ENCODE measurements around the gene ARHGAP31.
"Not testable (repeated sequence)": the region's sequence is repeated elsewhere in the genome, so short reads cannot be mapped to it uniquely, and the experiment has no call there.

Gene ARHGAP31

GRCh38 chr3:119318876-119319275 is 24.7 kb downstream of the ARHGAP31 start:
- Histone ChIP-seq H3K27me3 (ENCODE audit: insufficient read depth, poor library complexity, severe bottlenecking) (no peaks in the 10 kb centered on the region), H3K4me3 (replicated peaks; ENCODE audit: insufficient read depth, low read length) (no peak overlapping the region), H3K27ac (replicated peaks) (no peak overlapping the region)
- no peak for DNase-seq (ENCODE audit: low read depth in 1 of 2, low spot score in 1 of 2)
- no peak for TF ChIP-seq CTCF (IDR thresholded peaks at IDR 0.05; ENCODE audit: insufficient read depth, low read length)
- no peak for TF ChIP-seq POLR2AphosphoS5 (IDR thresholded peaks at IDR 0.05; ENCODE audit: low read depth)
- TF ChIP-seq SPI1 (IDR thresholded peaks at IDR 0.05; ENCODE audit: borderline replicate concordance, low read depth) = no peak
- TF ChIP-seq GABPA (IDR thresholded peaks at IDR 0.05; ENCODE audit: low read depth) = no peak
- no peak for TF ChIP-seq REST (IDR thresholded peaks at IDR 0.05; ENCODE audit: insufficient replicate concordance, low read depth)

GRCh38 chr3:119319311-119319710 is 25.1 kb downstream of the ARHGAP31 start:
- Histone ChIP-seq H3K27me3 (ENCODE audit: insufficient read depth, poor library complexity, severe bottlenecking) (no peaks in the 10 kb centered on the region), H3K4me3 (replicated peaks; ENCODE audit: insufficient read depth, low read length) (no peak overlapping the region), H3K27ac (replicated peaks) (no peak overlapping the region)
- DNase-seq (ENCODE audit: low read depth in 1 of 2, low spot score in 1 of 2) = no peak
- no peak for TF ChIP-seq GABPA (IDR thresholded peaks at IDR 0.05; ENCODE audit: low read depth)
- TF ChIP-seq POLR2AphosphoS5 (IDR thresholded peaks at IDR 0.05; ENCODE audit: low read depth) = no peak
- no peak for TF ChIP-seq SPI1 (IDR thresholded peaks at IDR 0.05; ENCODE audit: borderline replicate concordance, low read depth)
- TF ChIP-seq CTCF (IDR thresholded peaks at IDR 0.05; ENCODE audit: insufficient read depth, low read length) = no peak
- no peak for TF ChIP-seq REST (IDR thresholded peaks at IDR 0.05; ENCODE audit: insufficient replicate concordance, low read depth)

- DNase-seq (ENCODE audit: low read depth in 1 of 2, low spot score in 1 of 2) = not testable (repeated sequence)
Observed at GRCh38 chr3:119320785-119321184, 26.6 kb downstream of the ARHGAP31 start.

GRCh38 chr3:119322021-119322834 is 28.0 kb downstream of the ARHGAP31 start:
- no peak for TF ChIP-seq CTCF (IDR thresholded peaks at IDR 0.05; ENCODE audit: insufficient read depth, low read length)
- TF ChIP-seq GABPA (IDR thresholded peaks at IDR 0.05; ENCODE audit: low read depth) = no peak
- TF ChIP-seq REST (IDR thresholded peaks at IDR 0.05; ENCODE audit: insufficient replicate concordance, low read depth) = no peak
- TF ChIP-seq POLR2AphosphoS5 (IDR thresholded peaks at IDR 0.05; ENCODE audit: low read depth) = no peak
- no peak for TF ChIP-seq SPI1 (IDR thresholded peaks at IDR 0.05; ENCODE audit: borderline replicate concordance, low read depth)
- Histone ChIP-seq H3K27ac (replicated peaks) (peak overlapping the region; percentile 80), H3K27me3 (ENCODE audit: insufficient read depth, poor library complexity, severe bottlenecking) (no peaks in the 10 kb centered on the region), H3K4me3 (replicated peaks; ENCODE audit: insufficient read depth, low read length) (peak overlapping the region; percentile 45)
- DNase-seq (ENCODE audit: low read depth in 1 of 2, low spot score in 1 of 2) = no peak

More at GRCh38 chr3:119320785-119321184, 26.6 kb downstream of the ARHGAP31 start:
- H3K27me3 ChIP-seq (ENCODE audit: insufficient read depth, poor library complexity, severe bottlenecking); H3K4me3 ChIP-seq (replicated peaks; ENCODE audit: insufficient read depth, low read length); H3K27ac ChIP-seq (replicated peaks): not testable (repeated sequence)
